Activated T-cell treated with anti-CD3 and anti-CD28 coated beads, Interleukin-2, amount 50 U/mL, for 72 hours (primary cell): ENCODE measurements around the gene CCDC170. TPM values are rescaled to one million over a fixed set of nuclear protein-coding genes. Genes with fewer than 3 reads are reported as not detected.

Source experiments
- ATAC-seq, 2 donors: fragments of 150-1000 bp; cut with Tn5 transposase; replicated peaks in 1 of 2; 2 replicates each; pipeline ENCODE4 v1.10.0; 2021; ENCODE audit warnings: moderate library complexity in 2 of 2, mild to moderate bottlenecking in 1 of 2
- DNase-seq, 2 donors: peaks; one replicate each; pipeline ENCODE4 v3.0.0; 2021 to 2022; ENCODE audit warnings: mixed read lengths in 1 of 2
- H3K27ac Mint-ChIP-seq: one replicate; pipeline ENCODE4 v1.8.0; 2022; ENCODE audit warnings: mild to moderate bottlenecking, moderate library complexity, mixed read lengths
- H3K27me3 Mint-ChIP-seq: one replicate; pipeline ENCODE4 v1.8.0; 2022; ENCODE audit warnings: low read depth, mixed read lengths
- H3K36me3 Mint-ChIP-seq, 2 donors: one replicate each; pipeline ENCODE4 v1.8.0; 2022; ENCODE audit warnings: mixed read lengths in 2 of 2, mild to moderate bottlenecking in 1 of 2; ENCODE audit not compliant: insufficient read depth in 2 of 2
- H3K4me1 Mint-ChIP-seq: one replicate; pipeline ENCODE4 v1.8.0; 2022; ENCODE audit warnings: low read depth, mixed read lengths
- H3K4me3 Mint-ChIP-seq, 2 donors: one replicate each; pipeline ENCODE4 v1.8.0; 2022; ENCODE audit warnings: mild to moderate bottlenecking in 2 of 2, mixed read lengths in 2 of 2, moderate library complexity in 2 of 2
- H3K9me3 Mint-ChIP-seq, 2 donors: one replicate each; pipeline ENCODE4 v1.8.0; 2022; ENCODE audit warnings: mixed read lengths in 2 of 2
- total RNA-seq, 2 donors: library from RNA; stranded (reverse); gene quantifications; one replicate each; pipeline ENCODE4 v1.2.3, GENCODE V29; 2022

Gene CCDC170
- total RNA-seq, 2 donors from 2014 or later = not detected

- DNase-seq = no peak
- H3K4me1 Mint-ChIP-seq = no peaks in the 10 kb centered on the region
- no peak overlapping the region for H3K27ac Mint-ChIP-seq
- peaks cover 24% of the 10 kb centered on the region for H3K27me3 Mint-ChIP-seq
- no peak overlapping the region for H3K4me3 Mint-ChIP-seq
- H3K36me3 Mint-ChIP-seq = no peaks in the 10 kb centered on the region
- peak; percentile 85 to 91 for ATAC-seq
- H3K9me3 Mint-ChIP-seq = no peaks in the 10 kb centered on the region
Observed at GRCh38 chr6:151634336-151634720, 140.5 kb downstream of the CCDC170 start.

- no peak overlapping the region for H3K27ac Mint-ChIP-seq
- no peaks in the 10 kb centered on the region for H3K4me1 Mint-ChIP-seq
- H3K36me3 Mint-ChIP-seq = no peaks in the 10 kb centered on the region
- ATAC-seq = no peak
- H3K9me3 Mint-ChIP-seq = no peaks in the 10 kb centered on the region
- H3K27me3 Mint-ChIP-seq = peaks cover 24% of the 10 kb centered on the region
- no peak for DNase-seq
- H3K4me3 Mint-ChIP-seq = no peak overlapping the region
Observed at GRCh38 chr6:151635741-151636140, 141.9 kb downstream of the CCDC170 start.

- DNase-seq = no peak
- H3K27ac Mint-ChIP-seq = no peak overlapping the region
- no peak overlapping the region for H3K4me3 Mint-ChIP-seq
- no peaks in the 10 kb centered on the region for H3K4me1 Mint-ChIP-seq
- peaks cover 17% of the 10 kb centered on the region for H3K27me3 Mint-ChIP-seq
- H3K36me3 Mint-ChIP-seq = no peaks in the 10 kb centered on the region
- ATAC-seq = no peak
- H3K9me3 Mint-ChIP-seq = peaks cover 0 to 3% of the 10 kb centered on the region in 2 donors
Observed at GRCh38 chr6:151637814-151638213, 144.0 kb downstream of the CCDC170 start.

- peaks cover 28% of the 10 kb centered on the region for H3K27me3 Mint-ChIP-seq
- H3K36me3 Mint-ChIP-seq = no peaks in the 10 kb centered on the region
- H3K9me3 Mint-ChIP-seq = peaks cover 0 to 3% of the 10 kb centered on the region in 2 donors
- H3K4me3 Mint-ChIP-seq = no peak overlapping the region
- DNase-seq (no peak), ATAC-seq (no peak)
- no peaks in the 10 kb centered on the region for H3K4me1 Mint-ChIP-seq
- H3K27ac Mint-ChIP-seq = no peak overlapping the region
Observed at GRCh38 chr6:151639750-151640149, 145.9 kb downstream of the CCDC170 start.

GRCh38 chr6:151641028-151641427 lies 147.2 kb downstream of the CCDC170 start:
- Mint-ChIP-seq H3K36me3 (no peaks in the 10 kb centered on the region), H3K4me3 (no peak overlapping the region), H3K27me3 (peaks cover 40% of the 10 kb centered on the region), H3K27ac (no peak overlapping the region), H3K9me3 (peaks cover 0 to 3% of the 10 kb centered on the region in 2 donors), H3K4me1 (no peaks in the 10 kb centered on the region)
- DNase-seq (no peak), ATAC-seq (no peak)

- H3K27ac Mint-ChIP-seq = no peak overlapping the region
- ATAC-seq (no peak), DNase-seq (no peak)
- H3K9me3 Mint-ChIP-seq = peaks cover 0 to 1% of the 10 kb centered on the region in 2 donors
- no peak overlapping the region for H3K4me3 Mint-ChIP-seq
- H3K27me3 Mint-ChIP-seq = peaks cover 64% of the 10 kb centered on the region
- no peaks in the 10 kb centered on the region for H3K36me3 Mint-ChIP-seq
- H3K4me1 Mint-ChIP-seq = no peaks in the 10 kb centered on the region
Observed at GRCh38 chr6:151647976-151648639, 154.3 kb downstream of the CCDC170 start.

- peaks cover 4 to 5% of the 10 kb centered on the region in 2 donors for H3K36me3 Mint-ChIP-seq
Observed at GRCh38 chr6:151649835-151650234, 156.0 kb downstream of the CCDC170 start.

GRCh38 chr6:151651639-151652038 lies 157.8 kb downstream of the CCDC170 start:
- Mint-ChIP-seq H3K9me3 (peaks cover 4 to 6% of the 10 kb centered on the region in 2 donors), H3K36me3 (peaks cover 4 to 8% of the 10 kb centered on the region in 2 donors), H3K4me1 (no peaks in the 10 kb centered on the region), H3K27ac (no peak overlapping the region), H3K4me3 (no peak overlapping the region), H3K27me3 (peaks cover 30% of the 10 kb centered on the region)
- DNase-seq = no peak
- no peak for ATAC-seq

More at GRCh38 chr6:151649835-151650234, 156.0 kb downstream of the CCDC170 start:
- H3K9me3 Mint-ChIP-seq = peaks cover 4% of the 10 kb centered on the region in 2 donors
- ATAC-seq (no peak), DNase-seq (no peak)
- no peaks in the 10 kb centered on the region for H3K4me1 Mint-ChIP-seq
- H3K4me3 Mint-ChIP-seq = no peak overlapping the region
- H3K27ac Mint-ChIP-seq = no peak overlapping the region
- H3K27me3 Mint-ChIP-seq = peaks cover 48% of the 10 kb centered on the region

GRCh38 chr6:151652325-151652724 lies 158.5 kb downstream of the CCDC170 start:
- DNase-seq (no peak), ATAC-seq (no peak)
- Mint-ChIP-seq H3K27me3 (peaks cover 23% of the 10 kb centered on the region), H3K9me3 (peaks cover 4 to 6% of the 10 kb centered on the region in 2 donors), H3K36me3 (peaks cover 4 to 8% of the 10 kb centered on the region in 2 donors), H3K27ac (no peak overlapping the region), H3K4me1 (no peaks in the 10 kb centered on the region), H3K4me3 (no peak overlapping the region)

GRCh38 chr6:151655099-151655498 lies 161.3 kb downstream of the CCDC170 start:
- ATAC-seq (no peak), DNase-seq (no peak)
- H3K4me1 Mint-ChIP-seq = no peaks in the 10 kb centered on the region
- peaks cover 14% of the 10 kb centered on the region for H3K27me3 Mint-ChIP-seq
- H3K4me3 Mint-ChIP-seq = no peak overlapping the region
- peaks cover 4 to 6% of the 10 kb centered on the region in 2 donors for H3K9me3 Mint-ChIP-seq
- no peak overlapping the region for H3K27ac Mint-ChIP-seq
- peaks cover 4 to 8% of the 10 kb centered on the region in 2 donors for H3K36me3 Mint-ChIP-seq

GRCh38 chr6:151656392-151656791 lies 162.6 kb downstream of the CCDC170 start:
- H3K9me3 Mint-ChIP-seq = peaks cover 4 to 6% of the 10 kb centered on the region in 2 donors
- H3K4me3 Mint-ChIP-seq = no peak overlapping the region
- H3K27me3 Mint-ChIP-seq = peaks cover 8% of the 10 kb centered on the region
- H3K4me1 Mint-ChIP-seq = no peaks in the 10 kb centered on the region
- no peak for DNase-seq
- ATAC-seq = no peak
- H3K36me3 Mint-ChIP-seq = peaks cover 4 to 8% of the 10 kb centered on the region in 2 donors
- no peak overlapping the region for H3K27ac Mint-ChIP-seq

GRCh38 chr6:151658091-151658490 lies 164.3 kb downstream of the CCDC170 start:
- H3K27me3 Mint-ChIP-seq = no peaks in the 10 kb centered on the region
- peaks cover 4 to 8% of the 10 kb centered on the region in 2 donors for H3K36me3 Mint-ChIP-seq
- H3K9me3 Mint-ChIP-seq = peaks cover 3 to 6% of the 10 kb centered on the region in 2 donors
- no peak for ATAC-seq
- no peak overlapping the region for H3K27ac Mint-ChIP-seq
- no peak for DNase-seq
- H3K4me1 Mint-ChIP-seq = no peaks in the 10 kb centered on the region
- H3K4me3 Mint-ChIP-seq = no peak overlapping the region

- Mint-ChIP-seq H3K9me3 (peaks cover 3 to 6% of the 10 kb centered on the region in 2 donors), H3K4me1 (no peaks in the 10 kb centered on the region), H3K36me3 (peaks cover 4 to 8% of the 10 kb centered on the region in 2 donors), H3K27ac (no peak overlapping the region), H3K4me3 (no peak overlapping the region), H3K27me3 (peaks cover 6% of the 10 kb centered on the region)
- DNase-seq (no peak), ATAC-seq (no peak)
Observed at GRCh38 chr6:151659212-151659611, 165.4 kb downstream of the CCDC170 start.

- Mint-ChIP-seq H3K4me3 (no peak overlapping the region), H3K27me3 (peaks cover 22% of the 10 kb centered on the region), H3K4me1 (no peaks in the 10 kb centered on the region), H3K36me3 (no peaks in the 10 kb centered on the region), H3K9me3 (no peaks in the 10 kb centered on the region), H3K27ac (no peak overlapping the region)
- no peak for DNase-seq
- ATAC-seq = no peak
Observed at GRCh38 chr6:151661509-151661908, 167.7 kb downstream of the CCDC170 start.
